ENCODE results near the gene CAP1. TPM values are rescaled to one million over a fixed set of nuclear protein-coding genes. Genes with fewer than 3 reads are reported as not detected.

The CAP1 gene
- total and polyA plus RNA-seq, 2 of the 4 experiments (the other 2 are of a cell fraction) = 434 to 756 TPM

GRCh38 chr1:40081871-40082270, 41.3 kb downstream of the CAP1 start:
- ChIA-PET CTCF (no interaction called here), POLR2A (ENCODE audit: unreplicated experiment) (interaction anchor here (0.6 kb wide), 1 partner anchor 233 kb away, joined by 3 read pairs; no protein-coding TSS in a partner anchor)
- BruUV-seq (replicated peaks) = no TSS peak
- DNase-seq = no peak
- Histone ChIP-seq H3K4me1 (ENCODE audit: control insufficient read depth, insufficient read depth, low read length) (peaks cover 2% of the 10 kb centered on the region), H3K23ac (ENCODE audit: low read depth, low read length) (no peak overlapping the region), H2BK120ac (ENCODE audit: low read depth, low read length) (no peak overlapping the region), H4K20me1 (ENCODE audit: insufficient read depth, low read length) (peaks cover 7% of the 10 kb centered on the region), H3K56ac (ENCODE audit: extremely low read depth, insufficient read depth, low read length) (no peak overlapping the region), H2BK20ac (ENCODE audit: low read depth, low read length) (no peak overlapping the region), H3K4ac (ENCODE audit: low read depth, low read length) (no peak overlapping the region), H4K91ac (ENCODE audit: insufficient read depth, low read depth, low read length) (no peak overlapping the region), H4K8ac (ENCODE audit: low read depth in 2 of 2, low read length in 2 of 2) (no peak overlapping the region), H3K14ac (replicated peaks; ENCODE audit: low read depth, low read length) (no peak overlapping the region), H3K79me1 (ENCODE audit: low read depth in 1 of 2, low read length in 2 of 2) (peaks cover 0 to 5% of the 10 kb centered on the region in 2 experiments; a peak in 1 of 4 replicates), H3K4me3 (ENCODE audit: insufficient read depth, low read depth, low read length) (no peak overlapping the region), H2AK9ac (replicated peaks; ENCODE audit: low read depth, low read length, poor library complexity) (no peak overlapping the region), H3K9ac (ENCODE audit: low read depth, low read length) (no peak overlapping the region), H4K5ac (ENCODE audit: low read depth, low read length) (no peak overlapping the region), H2AFZ (replicated peaks; ENCODE audit: low read length, poor library complexity) (no peak overlapping the region), H3K4me2 (ENCODE audit: low read depth, low read length) (no peak overlapping the region), H3K27me3 (ENCODE audit: control insufficient read depth, insufficient read depth, low read length) (no peaks in the 10 kb centered on the region), H3K9me1 (ENCODE audit: insufficient read depth, low read length) (no peaks in the 10 kb centered on the region), H2BK15ac (ENCODE audit: low read depth, low read length) (no peak overlapping the region), H3K18ac (ENCODE audit: low read depth, low read length) (no peak overlapping the region), H3K36me3 (ENCODE audit: control insufficient read depth, insufficient read depth, low read length) (peaks cover 9% of the 10 kb centered on the region), H3K27ac (ENCODE audit: insufficient read depth, low read length) (no peak overlapping the region), H2BK5ac (ENCODE audit: low read depth, low read length, poor library complexity, severe bottlenecking) (no peak overlapping the region), H3K9me3 (ENCODE audit: control insufficient read depth, insufficient read depth, low read length) (no peaks in the 10 kb centered on the region), H2AK5ac (ENCODE audit: low read depth, low read length) (no peak overlapping the region)
- no peak for TF ChIP-seq RAD21 (IDR thresholded peaks at IDR 0.05; ENCODE audit: low read length)
- TF ChIP-seq FOS (IDR thresholded peaks at IDR 0.05; ENCODE audit: low read depth, low read length) = no peak
- TF ChIP-seq CTCF (conservative IDR thresholded peaks at IDR 0.05; ENCODE audit: low read depth, low read length) = no peak
- TF ChIP-seq SMC3 (IDR thresholded peaks at IDR 0.05; ENCODE audit: low read depth, low read length) = no peak
- no peak for TF ChIP-seq CEBPB (IDR thresholded peaks at IDR 0.05; ENCODE audit: low read depth, low read length)
- TF ChIP-seq MAZ (IDR thresholded peaks at IDR 0.05; ENCODE audit: borderline replicate concordance, low read depth, low read length) = no peak
- no peak for TF ChIP-seq ELK1 (IDR thresholded peaks at IDR 0.05; ENCODE audit: borderline replicate concordance, low read depth, low read length)
- dilution Hi-C loops (cut with HindIII; ENCODE audit: low sequenced_read_pairs, unreplicated experiment) (no loop called here), intact Hi-C loops (cut with micrococcal nuclease) (no loop called here), in situ Hi-C loops (cut with MboI; ENCODE audit: low sequenced_read_pairs) (loop anchor here (5.0 kb wide), 1 partner anchor 255 kb away; no protein-coding TSS in a partner anchor)
- WGBS, 2 experiments (ENCODE audit: extremely low coverage in 2 of 2, insufficient read length in 1 of 2) = no CpG with 5 or more reads among the region's 7 CpGs
- ATAC-seq (ENCODE audit: low read depth) = no peak
